Middle frontal gyrus (tissue), 1 donor: ENCODE data around the gene AJAP1.

ENCODE experiments used
- DNase-seq: peaks from one replicate; pipeline ENCODE4 v3.0.0-alpha.2; 2015; ENCODE audit warnings: low spot score; ENCODE audit errors: extremely low spot score

AJAP1 gene

DNA sequence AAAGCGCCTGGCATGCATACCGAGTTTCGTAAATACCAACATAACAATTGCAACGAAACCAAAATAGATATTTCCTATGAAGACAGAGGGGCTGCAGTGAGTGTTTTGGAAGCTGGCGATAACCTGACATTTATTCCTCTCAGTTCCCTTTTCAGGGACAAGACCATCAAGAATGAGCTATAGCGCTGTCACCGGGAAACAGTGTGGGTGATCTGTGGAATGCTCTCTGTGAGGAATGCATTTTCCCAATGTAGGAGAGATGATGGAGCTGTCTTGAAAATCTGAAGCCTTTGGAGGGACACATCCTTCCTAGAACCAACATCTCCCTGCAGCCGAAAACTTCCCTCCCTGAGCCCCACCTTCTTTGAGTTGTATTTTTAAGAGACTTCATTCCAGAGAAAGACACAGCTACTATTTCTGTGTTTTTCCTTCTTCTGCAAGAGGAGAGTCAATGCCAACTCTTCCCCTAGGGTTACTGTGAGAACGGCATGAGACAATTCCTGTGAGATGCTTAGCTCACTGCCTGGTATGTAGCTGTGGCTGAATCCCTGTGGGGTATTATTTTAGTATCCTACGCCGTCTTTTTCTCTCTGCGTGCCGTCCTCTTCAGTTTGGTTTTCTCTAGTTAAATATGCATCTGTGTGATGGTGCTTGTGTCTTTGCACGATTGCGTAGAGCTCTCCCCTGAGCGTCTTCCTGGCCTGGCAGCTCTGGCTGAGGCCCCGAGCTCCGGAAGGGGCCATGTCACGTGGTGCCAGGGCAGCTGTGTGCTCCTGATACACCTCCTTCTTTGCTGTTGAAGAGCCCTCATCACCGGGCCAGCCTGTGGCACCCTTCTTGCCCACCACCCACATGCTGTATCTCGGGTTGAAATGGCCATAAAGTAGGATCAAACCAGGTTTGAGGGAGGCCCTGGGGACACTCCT, 45.2 kb downstream of the AJAP1 start:
- no peak for DNase-seq

- peak; percentile 69 for DNase-seq
Observed at GRCh38 chr1:4700801-4701200, 46.4 kb downstream of the AJAP1 start.

GRCh38 chr1:4701276-4701675, 46.9 kb downstream of the AJAP1 start:
- no peak for DNase-seq

- DNase-seq, result no peak
Observed at GRCh38 chr1:4702464-4702863, 48.1 kb downstream of the AJAP1 start.

DNA sequence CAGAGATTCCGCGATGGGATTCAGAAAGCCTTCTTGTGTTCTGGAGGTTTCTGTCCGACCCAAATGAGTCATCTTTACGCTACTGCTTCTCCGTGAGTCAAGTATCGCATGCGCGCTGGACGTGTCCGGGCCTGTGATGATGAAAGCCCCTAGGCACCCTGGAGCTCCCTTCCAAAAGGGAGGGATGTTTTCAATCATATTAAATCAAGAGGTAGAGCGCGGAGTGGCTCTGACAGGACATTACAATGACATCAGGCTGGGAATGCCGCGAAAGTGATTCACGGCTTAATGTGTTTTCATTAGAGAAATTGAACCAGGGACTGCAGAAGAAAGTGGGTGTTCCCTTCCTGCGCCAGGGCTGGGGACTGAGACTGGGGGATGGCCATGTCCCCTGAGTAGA, 48.5 kb downstream of the AJAP1 start:
- no peak for DNase-seq

DNA sequence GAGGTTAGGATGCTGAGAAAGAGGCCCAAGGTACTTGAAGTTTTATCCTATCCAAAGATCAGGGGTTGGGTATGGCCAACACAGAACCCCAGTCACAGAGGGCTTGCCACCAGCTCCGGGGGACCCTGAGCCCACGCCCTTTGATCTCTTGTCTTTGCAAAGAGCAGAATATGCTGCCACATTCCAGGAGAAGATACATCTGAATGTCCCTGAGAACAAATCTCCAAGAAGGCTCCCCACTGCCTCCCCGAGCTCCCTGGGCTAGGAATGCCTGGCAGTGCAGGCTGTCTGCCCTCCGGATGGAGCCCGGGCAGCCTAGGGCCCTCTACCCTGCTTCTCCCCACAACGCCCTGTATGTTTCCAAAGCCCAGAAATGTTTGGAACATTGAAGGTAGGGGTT, 49.2 kb downstream of the AJAP1 start:
- no peak for DNase-seq

GRCh38 chr1:4708840-4709507, 54.6 kb downstream of the AJAP1 start:
- no peak for DNase-seq

GRCh38 chr1:4709641-4710040, 55.2 kb downstream of the AJAP1 start:
- DNase-seq, result no peak

GRCh38 chr1:4710592-4711415, 56.4 kb downstream of the AJAP1 start:
- no peak for DNase-seq

DNA sequence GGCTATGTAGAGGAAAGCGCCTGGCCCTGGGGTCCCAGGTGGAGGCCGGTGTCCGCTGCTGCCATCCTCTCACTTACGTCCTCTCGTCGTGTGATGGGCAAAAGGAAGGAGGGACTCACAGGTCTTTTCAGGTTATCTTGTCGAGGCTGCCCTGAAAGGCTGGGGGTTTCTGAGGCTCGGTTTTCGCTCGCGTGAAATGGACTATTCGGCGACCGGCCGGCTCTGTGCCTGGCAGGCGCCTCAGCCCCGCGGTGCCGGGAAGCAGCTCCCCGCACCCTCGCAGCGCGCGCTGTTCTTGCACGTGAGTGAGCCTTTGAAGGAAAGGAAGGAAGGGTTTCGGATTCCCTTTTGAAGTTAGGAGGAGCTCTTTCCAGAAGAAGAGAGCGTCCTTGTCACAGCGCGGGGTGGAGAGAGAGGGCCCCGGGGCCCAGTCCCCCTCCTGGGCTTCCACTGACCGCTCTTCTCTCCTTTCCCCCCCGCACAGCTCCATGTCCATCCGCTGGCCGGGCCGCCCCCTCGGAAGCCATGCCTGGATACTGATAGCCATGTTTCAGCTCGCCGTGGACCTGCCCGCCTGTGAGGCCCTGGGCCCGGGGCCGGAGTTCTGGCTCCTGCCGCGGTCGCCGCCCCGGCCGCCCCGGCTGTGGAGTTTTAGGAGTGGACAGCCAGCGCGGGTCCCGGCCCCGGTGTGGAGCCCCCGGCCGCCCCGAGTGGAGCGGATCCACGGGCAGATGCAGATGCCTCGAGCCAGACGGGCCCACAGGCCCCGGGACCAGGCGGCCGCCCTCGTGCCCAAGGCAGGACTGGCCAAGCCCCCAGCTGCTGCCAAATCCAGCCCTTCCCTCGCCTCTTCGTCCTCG, 57.2 kb downstream of the AJAP1 start:
- no peak for DNase-seq

- DNase-seq, result no peak
Observed at GRCh38 chr1:4713669-4714068, 59.3 kb downstream of the AJAP1 start.

GRCh38 chr1:4716406-4716805, 62.0 kb downstream of the AJAP1 start:
- no peak for DNase-seq

DNA sequence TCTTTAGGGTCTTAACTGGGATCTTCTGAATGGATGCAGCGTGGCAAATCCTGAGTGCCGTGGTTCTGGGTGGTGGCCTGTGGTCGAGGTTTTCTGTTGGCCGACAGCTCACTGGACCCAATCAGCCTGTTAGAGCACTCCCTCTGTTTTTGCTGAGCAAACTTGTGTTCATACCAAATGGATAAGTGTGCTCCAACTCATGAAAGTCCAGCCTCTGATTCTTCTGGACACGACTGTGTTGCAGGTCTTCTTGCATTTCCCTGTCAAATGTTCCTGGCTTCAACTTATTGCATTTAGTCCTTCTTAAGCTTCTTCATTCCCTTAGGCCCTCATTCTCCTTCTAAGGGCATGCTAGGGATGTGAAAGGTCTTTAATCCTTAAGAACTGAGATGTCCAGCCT, 63.7 kb downstream of the AJAP1 start:
- DNase-seq, result no peak

DNA sequence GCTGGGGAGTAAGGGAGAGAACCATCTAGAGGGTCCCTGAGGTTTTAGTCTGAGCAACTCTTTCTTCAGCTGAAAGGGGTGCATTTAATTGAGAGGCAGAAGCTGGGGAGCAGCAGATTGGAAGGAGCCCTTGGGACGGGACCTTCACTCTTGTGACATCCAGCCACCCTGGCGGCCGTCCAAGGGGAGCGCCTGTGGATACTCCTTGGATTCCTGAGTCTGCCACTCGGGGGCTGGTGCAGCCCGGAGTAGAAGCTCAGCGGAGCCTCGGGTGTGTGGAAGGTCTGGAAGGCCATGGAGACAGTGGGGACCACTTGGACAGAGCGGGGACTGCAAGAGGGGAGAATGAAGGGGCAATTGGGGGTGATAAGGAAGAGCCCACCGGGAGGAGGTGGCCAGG, 68.7 kb downstream of the AJAP1 start:
- no peak for DNase-seq

DNA sequence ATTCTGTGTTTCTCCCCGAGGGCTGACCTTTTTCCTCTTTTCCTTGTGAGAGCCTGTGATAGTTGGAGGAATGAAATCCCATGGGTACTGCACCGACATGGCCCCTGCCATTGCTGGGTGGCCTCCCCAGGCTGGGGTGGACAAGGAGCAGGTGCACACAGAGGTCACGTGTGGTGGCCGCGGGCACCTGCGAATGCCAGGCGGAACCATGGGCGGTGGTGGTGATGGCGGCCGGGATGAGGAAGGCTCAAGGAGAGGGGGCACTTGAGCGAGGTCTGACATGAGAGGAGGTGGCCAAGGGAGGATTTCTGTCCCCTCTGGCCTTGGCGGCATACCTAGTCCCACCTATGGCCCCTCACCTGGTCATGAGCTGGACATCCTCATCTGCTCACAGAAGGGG, 69.6 kb downstream of the AJAP1 start:
- no peak for DNase-seq

DNA sequence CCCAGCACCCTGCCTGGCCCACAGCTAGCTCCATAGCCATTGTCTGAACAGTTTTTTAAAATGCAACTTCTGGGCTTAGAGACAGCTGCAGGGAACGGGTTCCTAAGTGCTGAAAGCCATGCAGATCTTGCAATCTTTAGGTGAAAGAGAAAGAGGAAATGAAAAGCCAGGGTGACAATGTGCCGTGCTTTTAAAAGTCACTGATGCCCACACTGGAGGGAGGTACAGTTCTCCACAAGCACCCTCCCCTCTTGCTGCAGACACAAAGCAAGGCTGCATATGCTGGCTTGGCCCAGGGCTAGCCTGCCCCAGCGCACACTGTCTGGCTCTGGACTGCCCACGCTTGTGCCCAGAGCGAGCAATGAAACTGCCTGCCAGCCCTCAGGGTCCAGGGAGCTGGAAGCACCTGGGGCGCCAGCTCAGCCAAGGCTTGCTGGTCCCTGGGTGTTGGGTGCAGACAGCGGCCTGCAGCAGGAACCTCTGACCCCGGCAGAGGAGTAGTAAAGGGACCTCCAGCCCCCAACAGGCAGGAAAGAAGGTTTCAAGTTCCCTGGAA, 70.4 kb downstream of the AJAP1 start:
- DNase-seq, result no peak

DNA sequence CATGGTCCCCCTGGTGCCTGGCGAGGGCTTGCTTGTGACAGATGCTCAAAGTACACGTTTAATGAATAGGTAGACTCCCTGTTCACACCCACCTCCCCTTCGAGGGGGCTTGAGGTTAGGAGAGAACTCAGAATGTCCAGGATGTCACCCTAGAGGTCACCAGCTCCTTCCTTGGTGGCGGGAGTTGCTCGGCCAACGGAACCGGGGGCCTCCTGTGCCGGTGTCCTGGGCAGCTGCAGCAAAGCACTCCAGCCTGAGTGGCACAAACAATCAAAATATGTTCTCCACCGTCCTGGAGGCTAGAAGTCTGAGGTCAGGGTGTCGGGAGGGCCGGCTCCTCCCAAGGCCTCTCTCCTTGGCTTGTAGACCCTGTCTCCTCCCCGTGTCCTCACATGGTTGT, 71.0 kb downstream of the AJAP1 start:
- no peak for DNase-seq

- peak; percentile 33 for DNase-seq
Observed at GRCh38 chr1:4726620-4727341, 72.4 kb downstream of the AJAP1 start.

- DNase-seq, result no peak
Observed at GRCh38 chr1:4728319-4729089, 74.1 kb downstream of the AJAP1 start.
